GM18520 (cell line): ENCODE measurements around the gene PPP1R7.

Source experiments
- ATAC-seq: cut with Tn5 transposase; IDR thresholded peaks from one replicate; pipeline ENCODE4 v1.9.1; 2021; ENCODE audit not compliant: unreplicated experiment

The PPP1R7 gene

DNA sequence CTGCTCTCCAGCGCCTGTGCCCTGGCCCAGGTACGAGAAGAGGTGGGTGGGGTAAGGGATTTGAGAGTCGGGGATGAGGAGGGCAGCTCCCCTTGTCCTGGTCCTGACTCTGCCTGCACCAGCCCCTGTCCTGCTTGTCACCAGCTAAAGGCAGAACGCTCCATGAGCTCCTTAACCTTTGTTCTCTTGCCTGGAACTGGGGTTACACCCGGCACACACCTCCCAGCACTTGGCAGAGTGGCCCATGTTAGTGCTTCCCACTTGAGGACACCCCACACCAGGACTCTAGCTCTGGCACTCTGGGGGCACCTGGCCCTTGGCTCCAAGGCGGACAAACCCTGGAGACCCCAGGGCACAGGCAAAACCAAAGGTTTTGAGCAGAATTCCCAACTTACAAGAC, 57.4 kb downstream of the PPP1R7 start:
- ATAC-seq, result no peak

DNA sequence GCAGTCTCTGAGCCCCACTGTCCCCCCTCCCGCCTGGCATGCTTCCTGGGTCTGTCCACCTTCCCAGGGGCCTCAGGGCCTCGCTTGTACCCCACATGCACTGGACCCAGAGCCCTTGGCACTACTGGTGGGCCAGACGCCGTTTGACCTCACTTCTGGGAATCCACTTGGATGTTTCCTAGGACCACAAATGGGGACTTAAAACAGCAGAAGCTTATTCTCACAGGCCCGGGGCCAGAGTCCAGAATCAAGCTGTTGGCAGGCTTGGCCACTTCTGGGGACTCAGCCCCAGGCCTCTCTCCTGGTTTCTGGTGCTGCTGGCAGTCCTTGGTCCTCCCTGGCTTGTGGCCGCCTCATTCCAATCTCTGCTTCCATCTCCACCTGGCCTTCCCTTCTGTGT, 57.8 kb downstream of the PPP1R7 start:
- ATAC-seq, result no peak

DNA sequence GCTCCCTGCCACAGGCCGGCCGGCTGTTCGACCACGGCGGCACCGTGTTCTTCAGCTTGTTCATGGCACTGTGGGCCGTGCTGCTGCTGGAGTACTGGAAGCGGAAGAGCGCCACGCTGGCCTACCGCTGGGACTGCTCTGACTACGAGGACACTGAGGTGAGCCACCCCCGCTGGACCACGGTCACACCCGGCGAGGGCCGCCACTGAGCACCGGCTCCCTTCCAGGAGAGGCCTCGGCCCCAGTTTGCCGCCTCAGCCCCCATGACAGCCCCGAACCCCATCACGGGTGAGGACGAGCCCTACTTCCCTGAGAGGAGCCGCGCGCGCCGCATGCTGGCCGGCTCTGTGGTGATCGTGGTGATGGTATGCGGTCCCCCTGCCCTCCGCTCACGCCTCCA, 59.0 kb downstream of the PPP1R7 start:
- ATAC-seq, result no peak

DNA sequence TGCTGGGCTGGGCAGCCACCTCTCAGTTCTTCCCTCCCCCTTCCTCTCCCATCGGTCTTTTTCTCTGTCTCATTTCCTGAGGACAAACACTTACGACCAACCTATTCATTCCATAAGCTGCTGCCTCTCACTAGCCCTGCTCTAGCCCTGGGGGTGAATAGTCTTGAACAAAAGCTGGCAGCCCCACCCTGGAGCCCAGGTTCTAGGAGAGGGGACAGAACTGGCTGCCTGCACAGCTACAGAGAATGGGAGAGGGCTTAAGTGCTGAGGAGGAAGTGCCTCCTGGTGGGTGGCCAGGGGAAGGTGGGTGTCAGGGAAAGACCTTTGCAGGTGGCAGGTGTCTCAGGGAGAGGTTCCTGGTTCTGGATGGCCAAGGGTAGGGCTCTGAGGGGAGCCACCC, 61.0 kb downstream of the PPP1R7 start:
- ATAC-seq, result no peak

DNA sequence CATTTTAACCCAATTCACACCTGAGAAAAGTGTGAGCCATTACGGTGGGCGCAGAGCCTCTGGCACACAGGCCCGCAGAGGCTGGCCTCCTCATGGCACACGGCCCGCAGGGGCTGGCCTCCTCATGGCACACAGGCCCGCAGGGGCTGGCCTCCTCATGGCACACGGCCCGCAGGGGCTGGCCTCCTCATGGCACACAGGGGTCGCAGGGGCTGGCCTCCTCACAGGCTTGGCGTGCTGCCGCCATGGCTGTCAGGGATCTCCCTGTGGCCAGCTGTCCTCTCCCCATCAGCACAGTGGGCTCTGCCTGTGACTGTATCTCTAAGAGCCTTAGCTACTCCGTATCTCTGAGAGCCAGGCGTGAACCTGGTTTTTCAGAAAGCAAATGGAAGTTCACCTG, 62.8 kb downstream of the PPP1R7 start:
- no peak for ATAC-seq

DNA sequence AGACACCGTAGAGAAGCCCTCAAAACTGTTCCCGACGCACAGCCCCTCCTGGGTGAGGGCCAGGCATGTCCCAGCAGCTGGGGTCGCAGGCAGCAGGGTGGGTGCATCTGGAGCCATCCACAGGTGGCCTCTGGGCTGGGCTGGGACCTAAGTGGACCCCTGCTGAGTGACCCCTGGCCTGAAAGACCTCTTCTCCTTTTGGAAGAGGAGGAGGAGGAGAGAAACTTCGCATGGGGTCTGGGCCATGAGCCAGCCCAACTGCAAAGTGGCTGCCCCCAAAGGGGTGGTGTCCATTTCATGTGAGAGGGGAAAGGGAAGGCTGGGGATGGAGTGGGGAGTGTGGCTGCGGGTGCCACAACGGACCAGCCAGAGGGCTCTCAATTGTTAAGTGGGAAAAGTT, 63.3 kb downstream of the PPP1R7 start:
- no peak for ATAC-seq

DNA sequence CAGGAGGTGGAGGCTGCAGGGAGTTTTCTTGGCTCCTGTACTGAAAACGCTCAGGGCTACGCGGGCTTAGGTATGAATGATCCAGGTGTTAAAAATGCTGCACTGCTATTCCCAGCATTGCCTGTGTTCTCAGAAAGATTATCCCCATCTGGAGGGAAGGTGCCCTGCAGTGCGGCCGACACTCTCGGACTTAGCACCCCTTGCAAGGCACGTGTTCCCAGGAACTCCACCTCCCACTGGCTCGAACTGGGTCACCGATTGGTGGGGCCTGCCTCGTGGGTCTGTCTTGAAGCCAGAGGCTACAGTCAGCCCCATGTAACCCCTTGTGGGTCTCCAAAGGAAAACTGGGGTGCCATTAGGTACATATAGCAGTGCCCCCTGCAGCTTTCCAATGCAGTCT, 63.9 kb downstream of the PPP1R7 start:
- no peak for ATAC-seq

DNA sequence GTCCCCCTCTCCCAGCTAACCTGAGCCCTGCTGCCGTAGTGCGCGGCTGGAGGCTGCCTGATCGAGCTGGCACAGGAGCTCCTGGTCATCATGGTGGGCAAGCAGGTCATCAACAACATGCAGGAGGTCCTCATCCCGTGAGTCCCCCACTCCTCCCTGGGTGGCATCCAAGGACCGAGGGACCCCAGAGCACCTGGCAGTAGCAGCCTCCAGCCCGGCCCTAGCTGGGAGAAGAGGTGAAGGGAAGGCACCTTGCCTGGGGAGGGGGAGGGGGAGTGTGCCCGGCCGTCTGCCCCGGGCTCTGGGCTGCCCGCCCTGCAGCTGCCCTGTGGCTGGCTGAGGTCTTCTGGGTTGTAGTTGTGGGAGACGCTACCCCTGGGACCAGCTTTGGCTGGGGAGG, 64.5 kb downstream of the PPP1R7 start:
- no peak for ATAC-seq

DNA sequence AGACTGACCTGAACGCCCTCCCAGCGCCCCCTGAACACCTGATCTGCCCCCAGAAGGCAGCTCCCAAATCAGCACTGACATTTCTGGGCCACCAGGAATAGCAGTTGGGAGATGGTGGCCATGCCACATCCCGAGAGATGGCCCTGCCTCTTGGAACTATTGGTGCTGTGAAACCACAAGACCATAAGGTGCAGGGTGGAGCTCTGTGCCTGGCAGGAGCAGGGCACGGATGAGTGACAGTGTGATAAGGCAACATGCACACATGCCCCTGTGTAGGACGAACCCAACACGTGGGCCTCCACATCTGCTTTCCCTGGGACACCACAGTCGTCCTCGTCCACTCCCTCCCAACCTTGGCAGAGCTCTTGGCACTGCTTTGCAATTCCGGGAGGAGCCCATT, 65.2 kb downstream of the PPP1R7 start:
- ATAC-seq, result no peak

DNA sequence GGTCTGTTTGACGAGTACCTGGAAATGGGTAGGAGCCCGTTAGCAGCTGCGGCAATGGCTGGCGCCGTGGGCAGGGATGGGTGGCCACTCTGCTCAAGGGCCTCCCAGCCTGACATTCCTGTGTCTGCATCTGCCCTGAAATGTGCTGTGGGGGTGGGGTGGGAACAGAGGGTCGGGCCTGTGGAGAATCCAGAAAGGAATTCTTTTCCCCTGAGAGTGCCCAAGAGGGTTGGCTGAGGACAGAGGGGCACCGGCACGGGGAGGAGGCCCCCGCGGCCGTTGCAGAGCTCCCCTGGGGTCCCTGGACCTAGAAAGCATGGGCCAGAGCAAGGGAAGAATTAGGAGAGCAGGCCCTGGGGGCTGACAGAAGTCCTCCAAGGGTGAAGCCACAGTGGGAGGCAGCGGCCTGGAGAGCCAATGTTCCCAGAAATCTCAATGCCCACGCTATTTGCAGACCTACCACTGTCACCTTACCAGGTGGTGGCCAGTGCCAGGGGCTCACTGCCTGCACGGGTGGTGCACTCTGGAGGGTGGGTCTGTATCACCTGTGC, 66.0 kb downstream of the PPP1R7 start:
- ATAC-seq, result no peak

DNA sequence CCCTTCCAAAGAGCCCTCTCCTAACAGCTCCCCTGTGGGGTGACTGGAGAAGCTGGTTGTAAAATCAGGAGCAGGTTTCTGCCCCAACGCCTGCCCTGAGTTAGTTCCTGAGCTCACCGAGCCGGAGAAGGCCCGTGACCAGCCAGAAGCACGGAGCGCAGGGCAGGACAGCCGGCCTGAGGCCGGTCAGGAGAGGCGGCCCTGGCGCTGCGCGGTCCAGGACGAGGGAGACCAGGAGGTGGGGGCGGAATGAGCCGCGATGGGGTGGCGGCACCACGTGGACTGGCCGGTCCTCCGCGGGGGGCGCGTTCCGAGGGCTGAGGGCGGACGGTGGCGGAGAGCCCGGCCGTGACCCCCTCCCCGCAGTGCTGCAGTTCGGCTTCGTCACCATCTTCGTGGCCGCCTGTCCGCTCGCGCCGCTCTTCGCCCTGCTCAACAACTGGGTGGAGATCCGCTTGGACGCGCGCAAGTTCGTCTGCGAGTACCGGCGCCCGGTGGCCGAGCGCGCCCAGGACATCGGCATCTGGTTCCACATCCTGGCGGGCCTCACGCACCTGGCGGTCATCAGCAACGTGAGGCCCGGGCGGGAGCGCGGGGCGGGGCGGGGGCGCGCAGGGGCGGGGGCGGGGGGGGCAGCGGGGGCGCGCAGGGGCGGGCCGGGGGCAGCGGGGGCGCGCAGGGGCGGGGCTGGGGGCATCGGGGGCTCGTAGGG, 67.2 kb downstream of the PPP1R7 start:
- ATAC-seq, result no peak

DNA sequence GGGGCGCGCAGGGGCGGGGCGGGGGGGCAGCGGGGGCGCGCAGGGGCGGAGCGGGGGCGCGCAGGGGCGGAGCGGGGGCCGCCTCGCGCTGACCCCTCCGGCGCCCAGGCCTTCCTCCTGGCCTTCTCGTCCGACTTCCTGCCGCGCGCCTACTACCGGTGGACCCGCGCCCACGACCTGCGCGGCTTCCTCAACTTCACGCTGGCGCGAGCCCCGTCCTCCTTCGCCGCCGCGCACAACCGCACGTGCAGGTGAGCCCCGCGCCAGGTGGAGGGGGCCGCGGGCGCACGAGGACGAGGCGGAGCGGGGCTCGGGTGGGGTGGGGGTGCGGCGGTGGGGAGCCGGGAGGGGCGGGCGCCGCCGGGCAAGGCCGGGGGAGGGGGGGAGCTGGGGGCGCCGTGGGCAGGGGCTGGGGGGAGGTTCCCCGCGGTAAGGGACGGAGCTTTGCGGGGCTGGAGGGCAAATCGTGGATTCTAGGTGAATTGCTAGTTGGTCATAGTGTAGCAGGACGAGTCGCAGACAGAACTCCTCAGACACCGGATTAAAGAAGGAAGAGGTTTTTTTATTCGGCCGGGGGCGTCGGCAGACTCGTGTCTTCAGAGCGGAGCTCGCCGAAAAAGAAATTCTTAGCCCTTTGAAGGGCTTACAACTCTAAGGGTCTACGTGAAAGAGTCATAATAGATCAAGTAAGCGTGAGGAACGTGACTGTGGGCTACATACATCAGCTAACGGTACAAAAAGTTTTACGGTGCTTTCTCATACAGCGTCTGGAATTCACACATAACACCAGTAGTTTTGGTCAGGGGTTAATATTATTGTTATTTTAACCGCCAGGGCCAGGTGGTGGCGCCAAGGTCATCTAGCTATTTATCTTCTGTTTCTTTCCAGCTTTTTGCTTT, 68.1 kb downstream of the PPP1R7 start:
- no peak for ATAC-seq

DNA sequence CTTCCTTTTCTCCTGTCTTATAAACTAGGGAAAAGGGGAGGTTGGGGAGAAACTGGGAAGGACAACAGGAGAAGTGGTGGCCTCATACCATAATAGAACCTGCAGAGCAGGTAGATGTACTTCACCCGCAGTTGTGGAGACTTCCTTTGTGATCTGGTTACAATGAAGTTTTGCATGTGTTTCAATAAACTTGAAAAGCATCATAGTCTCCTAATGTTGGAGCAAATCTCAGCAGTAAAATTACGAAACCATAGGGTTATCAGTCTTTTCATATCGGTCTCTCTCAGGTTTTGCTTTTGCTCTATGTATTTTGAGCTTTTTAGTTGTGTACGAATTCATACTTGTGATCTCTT, 68.7 kb downstream of the PPP1R7 start:
- ATAC-seq, result no peak

DNA sequence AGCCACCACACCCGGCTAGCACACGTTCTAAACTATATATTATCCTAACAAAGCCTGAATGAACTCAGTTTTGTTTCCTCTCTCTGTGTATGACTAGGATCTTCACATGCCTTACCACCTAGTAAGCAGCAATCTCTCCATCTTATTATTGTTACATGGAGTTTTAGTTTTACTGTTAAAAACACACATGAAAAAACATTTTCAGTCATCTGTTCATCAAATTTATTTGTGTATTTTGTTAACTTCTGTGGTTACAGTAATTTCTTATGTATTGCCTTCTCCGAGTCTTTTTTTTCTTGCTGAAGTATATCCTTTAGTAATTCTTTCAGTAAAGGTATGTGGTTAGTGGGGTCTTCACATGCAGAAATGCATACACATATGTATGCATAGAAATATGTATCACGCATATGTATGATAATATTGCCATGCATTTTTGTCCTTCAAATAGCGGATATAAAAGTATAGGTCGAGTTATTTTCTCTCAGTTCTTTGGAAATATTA, 69.6 kb downstream of the PPP1R7 start:
- no peak for ATAC-seq

DNA sequence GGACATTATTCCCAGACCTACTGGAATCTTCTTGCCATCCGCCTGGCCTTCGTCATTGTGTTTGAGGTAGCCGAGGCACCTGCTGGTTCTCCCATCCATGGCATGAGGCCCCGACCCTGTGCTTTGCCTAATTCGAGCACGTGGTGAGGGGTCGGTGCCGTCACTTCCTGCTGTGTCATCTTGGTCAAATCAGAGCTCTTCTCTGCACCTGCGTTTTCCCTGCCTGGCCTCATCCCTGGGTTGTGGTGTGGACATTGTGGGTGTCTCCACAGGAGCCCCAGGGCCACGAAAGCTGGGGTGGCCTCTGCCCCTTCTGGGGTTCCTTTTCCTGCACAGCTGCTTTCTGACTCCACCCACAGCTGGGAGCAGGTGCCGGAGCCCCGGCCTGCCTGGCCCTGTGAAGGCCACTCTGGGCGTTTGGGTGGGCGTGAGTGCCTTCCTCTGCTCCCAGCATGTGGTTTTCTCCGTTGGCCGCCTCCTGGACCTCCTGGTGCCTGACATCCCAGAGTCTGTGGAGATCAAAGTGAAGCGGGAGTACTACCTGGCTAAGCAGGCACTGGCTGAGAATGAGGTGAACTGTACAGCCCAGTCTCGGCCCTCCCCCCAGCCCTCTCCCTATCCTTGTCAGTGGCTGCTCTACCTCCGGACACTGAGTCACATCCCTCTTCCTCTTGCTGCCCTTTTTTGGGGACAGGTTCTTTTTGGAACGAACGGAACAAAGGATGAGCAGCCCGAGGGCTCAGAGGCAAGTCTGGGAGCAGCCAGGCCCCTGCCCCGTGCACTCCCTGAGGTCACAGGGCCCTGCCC, 73.1 kb downstream of the PPP1R7 start:
- ATAC-seq, result no peak

DNA sequence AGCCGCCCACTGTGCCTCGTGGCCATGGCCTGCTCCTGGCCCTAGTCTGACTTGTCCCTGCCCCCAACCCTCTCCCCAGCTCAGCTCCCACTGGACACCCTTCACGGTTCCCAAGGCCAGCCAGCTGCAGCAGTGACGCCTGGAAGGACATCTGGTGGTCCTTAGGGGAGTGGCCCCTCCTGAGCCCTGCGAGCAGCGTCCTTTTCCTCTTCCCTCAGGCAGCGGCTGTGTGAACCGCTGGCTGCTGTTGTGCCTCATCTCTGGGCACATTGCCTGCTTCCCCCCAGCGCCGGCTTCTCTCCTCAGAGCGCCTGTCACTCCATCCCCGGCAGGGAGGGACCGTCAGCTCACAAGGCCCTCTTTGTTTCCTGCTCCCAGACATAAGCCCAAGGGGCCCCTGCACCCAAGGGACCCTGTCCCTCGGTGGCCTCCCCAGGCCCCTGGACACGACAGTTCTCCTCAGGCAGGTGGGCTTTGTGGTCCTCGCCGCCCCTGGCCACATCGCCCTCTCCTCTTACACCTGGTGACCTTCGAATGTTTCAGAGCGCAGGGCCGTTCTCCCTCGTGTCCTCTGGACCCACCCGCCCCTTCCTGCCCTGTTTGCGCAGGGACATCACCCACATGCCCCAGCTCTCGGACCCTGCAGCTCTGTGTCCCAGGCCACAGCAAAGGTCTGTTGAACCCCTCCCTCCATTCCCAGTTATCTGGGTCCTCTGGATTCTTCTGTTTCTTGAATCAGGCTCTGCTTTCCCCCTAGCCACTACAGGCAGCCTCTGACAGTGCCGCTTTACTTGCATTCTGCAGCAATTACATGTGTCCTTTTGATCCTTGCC, 74.0 kb downstream of the PPP1R7 start:
- no peak for ATAC-seq

DNA sequence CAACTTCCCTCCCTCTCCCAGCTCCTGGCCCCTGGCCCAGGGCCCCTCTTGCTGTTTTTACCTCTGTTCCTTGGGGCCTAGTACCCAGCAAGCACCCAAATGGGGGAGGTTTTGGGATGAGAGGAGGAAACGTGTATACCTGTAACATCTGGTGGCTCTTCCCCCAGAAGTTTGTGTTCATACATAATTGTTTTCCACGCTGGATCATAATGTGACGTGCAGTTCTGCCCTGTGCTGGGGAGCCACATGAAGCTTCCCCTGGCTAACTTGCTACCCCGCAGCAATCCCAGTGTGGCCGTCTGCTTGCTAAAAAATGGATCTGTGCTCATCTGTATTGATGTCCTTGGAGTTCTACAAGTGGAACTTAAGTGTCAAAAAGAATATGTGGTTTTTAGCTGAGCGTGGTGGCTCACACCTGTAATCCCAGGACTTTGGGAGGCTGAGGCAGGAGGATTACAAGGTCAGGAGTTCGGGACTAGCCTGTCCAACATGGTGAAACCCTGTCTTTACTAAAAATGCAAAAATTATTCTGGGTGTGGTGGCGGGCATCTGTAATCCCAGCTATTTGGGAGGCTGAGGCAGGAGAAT, 74.7 kb downstream of the PPP1R7 start:
- no peak for ATAC-seq

DNA sequence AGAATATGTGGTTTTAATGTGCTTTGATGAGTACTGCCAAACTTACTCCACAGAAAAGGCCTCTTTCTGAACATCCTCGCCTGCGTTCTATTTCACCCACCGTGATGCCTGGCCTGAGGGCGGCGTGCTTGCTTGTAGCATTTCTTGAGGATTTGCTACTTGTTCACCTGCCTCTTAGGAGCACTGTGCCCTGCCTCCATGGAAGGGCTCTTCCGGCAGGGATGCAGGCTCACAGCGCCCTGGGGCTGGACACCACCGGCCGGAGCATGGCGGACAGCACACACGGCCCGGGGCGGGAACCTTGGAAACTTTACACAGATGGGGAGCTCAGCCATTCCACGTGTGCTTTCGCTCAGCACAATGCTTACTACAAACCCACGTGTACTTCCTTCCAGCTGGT, 75.3 kb downstream of the PPP1R7 start:
- no peak for ATAC-seq

DNA sequence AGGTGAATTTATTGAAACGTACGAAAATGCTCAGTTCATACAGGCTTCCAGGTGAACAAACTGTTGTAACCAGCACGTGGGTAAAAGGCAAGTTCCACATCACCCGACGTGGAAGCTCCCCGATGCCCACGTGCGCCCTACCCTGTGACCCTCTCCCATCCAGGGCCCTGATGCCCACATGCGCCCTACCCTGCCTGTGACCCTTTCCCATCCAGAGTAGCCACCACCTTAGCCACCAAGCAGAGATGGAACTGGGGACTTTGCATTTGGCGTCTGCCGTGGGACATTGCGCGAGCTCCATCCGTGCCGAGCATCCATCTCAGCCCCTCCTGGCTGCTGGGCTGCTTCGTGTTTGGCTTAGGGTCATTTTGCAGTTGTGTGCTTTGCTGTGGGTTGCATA, 75.7 kb downstream of the PPP1R7 start:
- ATAC-seq, result no peak
